Adrenal gland (tissue), 12 donors: Measurements from ENCODE around the gene TSPAN2. TPM values are rescaled to one million over a fixed set of nuclear protein-coding genes. Genes with fewer than 3 reads are reported as not detected.

Experiments used
- DNase-seq, 7 donors: peaks; one replicate each; pipeline ENCODE4 v3.0.0-alpha.2; 2019 to 2020
- H3K27ac ChIP-seq, 5 donors: fragments of 200-600 bp; sonication (generic) in 4 of 5; 1 replicate in 3 of 5; 2 replicates in 2 of 5; pipeline versions ENCODE4 v1.5.1 to v1.8.0; 2016 to 2020; ENCODE audit warnings: mild to moderate bottlenecking in 1 of 5
- H3K27me3 ChIP-seq: fragments of 200-600 bp; 2 replicates; pipeline ENCODE4 v1.8.0; 2021
- H3K36me3 ChIP-seq, 2 donors: fragments of 200-600 bp; replicated peaks in 1 of 2; 1 replicate in 1 of 2; 2 replicates in 1 of 2; pipeline versions ENCODE4 v1.5.1 to v1.8.0; 2018 to 2022
- H3K4me1 ChIP-seq, 2 donors: fragments of 200-600 bp; replicated peaks in 1 of 2; 1 replicate in 1 of 2; 2 replicates in 1 of 2; pipeline versions ENCODE4 v1.5.1 to v1.8.0; 2018 to 2021
- H3K4me3 ChIP-seq, 4 donors: fragments of 200-600 bp; sonication (generic) in 3 of 4; one replicate each; pipeline ENCODE4 v1.5.1; 2016 to 2018
- H3K9me3 ChIP-seq, 3 donors: fragments of 200-600 bp; sonication (generic) in 1 of 3; replicated peaks in 1 of 3; 1 replicate in 2 of 3; 2 replicates in 1 of 3; pipeline versions ENCODE4 v1.5.1 to v1.8.0; 2016 to 2021
- CTCF ChIP-seq, 6 experiments: fragments of 450-650 bp in 4 of 6; fragments of 200-600 bp in 2 of 6; sonication (generic) in 1 of 6; IDR thresholded peaks; 1 replicate in 5 of 6; 2 replicates in 1 of 6; pipeline versions ENCODE4 v1.5.1 to v1.8.0; 2016 to 2021; ENCODE audit warnings: antibody characterized with exemption in 6 of 6, mild to moderate bottlenecking in 2 of 6, moderate library complexity in 1 of 6
- POLR2A ChIP-seq, 2 donors: fragments of 450-650 bp; IDR thresholded peaks; one replicate each; pipeline ENCODE4 v1.6.1; 2017; ENCODE audit warnings: antibody characterized with exemption in 2 of 2, mild to moderate bottlenecking in 2 of 2, moderate library complexity in 1 of 2
- WGBS, 4 donors: extraction: QIAGEN DNeasy Blood & Tissue Kit in 2 of 4; methylation state at CpG; one replicate each; pipeline versions ENCODE4 v1.1.5 to v1.1.7; 2013 to 2017; 5-methylcytosine and 5-hydroxymethylcytosine counted together
- intact Hi-C, 2 donors: fragments of 100-400 bp; cut with DNase I; formaldehyde crosslinking; loops; one replicate each; pipeline versions ENCODE4 v1.14.1 to v1.15.0; 2022 to 2023
- polyA plus RNA-seq, 3 donors: library from polyadenylated mRNA; stranded (reverse); fragments of 200-250 nt in 2 of 3; fragments of 350-450 nt in 1 of 3; fragmentation: Illumina TruSeq in 1 of 3; extraction: RNeasy Lipid Tissue Mini Kit (QIAGEN cat#74804) in 1 of 3; gene quantifications; one replicate each; pipeline ENCODE4 v1.2.3, GENCODE V29; 2013 to 2014
- total RNA-seq, 9 donors: library from RNA; depleted of rRNA in 4 of 9; stranded (reverse); fragments of >200 nt in 4 of 9; fragments of 120-200 nt in 1 of 9; fragmentation: NEBNext Ultra II Directional in 1 of 9; extraction: Animal tissue kit (Norgen Biotek cat#: 25700) in 1 of 9; gene quantifications; one replicate each; pipeline versions ENCODE4 v1.1.0 to v1.2.4, GENCODE V29; 2013 to 2023
- donor health status: healthy with polysubstance abuse.
- donor health status: Bipolar disorder and iron deficiency.
- donor health status: DM: yes; HTN: yes; CAD: no.
- donor health status: DM: no; HTN: no; CAD: no.
- donor health status: DM: no; HTN: no; CAD: no.
- donor health status: DM: yes; HTN: yes; CAD: no.

TSPAN2 gene
- total and polyA plus RNA-seq, 12 donors, result 0.28 to 1.5 (median 0.71) TPM

- intact Hi-C loops, result no loop called here
- no peaks in the 10 kb centered on the region for H3K4me1 ChIP-seq
- 77 to 97% (median 87%) methylated on average over 2 of the region's 2 CpGs for WGBS, 4 donors
- H3K27ac ChIP-seq, result no peak overlapping the region
- H3K4me3 ChIP-seq, result no peak overlapping the region
- peaks cover 4% of the 10 kb centered on the region for H3K27me3 ChIP-seq
- no peaks in the 10 kb centered on the region for H3K9me3 ChIP-seq
- no peak for DNase-seq
- no peaks in the 10 kb centered on the region for H3K36me3 ChIP-seq
- TF ChIP-seq CTCF (IDR thresholded peaks at IDR 0.05) (no peak), POLR2A (IDR thresholded peaks at IDR 0.05) (no peak)
These were observed 83.1 kb downstream of the TSPAN2 start for GRCh38 chr1:115006191-115006590.

Other genes starting within 250 kb of the TSPAN2 start
- gene SYCP1, start 234.6 kb downstream of the TSPAN2 start, total RNA-seq, result under 1 TPM in 1 of 9 donors, not detected in 8; 0.22 TPM
- gene SYCP1, start 234.6 kb downstream of the TSPAN2 start, polyA plus RNA-seq, result under 1 TPM in 1 of 3 donors, not detected in 2; 0.07 TPM
- not detected for gene TSHB, start 59.7 kb downstream of the TSPAN2 start, total RNA-seq
- gene TSHB, start 59.7 kb downstream of the TSPAN2 start, polyA plus RNA-seq, result not detected
- gene NGF, start 248.7 kb upstream of the TSPAN2 start, total RNA-seq, result 1 to 10 TPM in 7 of 9 donors, under 1 TPM in 2; 0.55 to 2.3 (median 1.4) TPM
- 1 to 10 TPM; 1.5 to 6.9 (median 4.1) TPM for gene NGF, start 248.7 kb upstream of the TSPAN2 start, polyA plus RNA-seq